Endometrium (tissue), 2 donors: ENCODE data around the gene MACROD1.

Experiments used
- FAIRE-seq: peaks from 2 replicates; lab custom pipeline; 2012; peaks lifted over from hg19 to GRCh38; lab: Jason Lieb, UNC
- donor health status: control.
- donor health status: control.

MACROD1 gene

GRCh38 chr11:64128255-64129006 is 37.5 kb downstream of the MACROD1 start:
- no peak for FAIRE-seq

DNA sequence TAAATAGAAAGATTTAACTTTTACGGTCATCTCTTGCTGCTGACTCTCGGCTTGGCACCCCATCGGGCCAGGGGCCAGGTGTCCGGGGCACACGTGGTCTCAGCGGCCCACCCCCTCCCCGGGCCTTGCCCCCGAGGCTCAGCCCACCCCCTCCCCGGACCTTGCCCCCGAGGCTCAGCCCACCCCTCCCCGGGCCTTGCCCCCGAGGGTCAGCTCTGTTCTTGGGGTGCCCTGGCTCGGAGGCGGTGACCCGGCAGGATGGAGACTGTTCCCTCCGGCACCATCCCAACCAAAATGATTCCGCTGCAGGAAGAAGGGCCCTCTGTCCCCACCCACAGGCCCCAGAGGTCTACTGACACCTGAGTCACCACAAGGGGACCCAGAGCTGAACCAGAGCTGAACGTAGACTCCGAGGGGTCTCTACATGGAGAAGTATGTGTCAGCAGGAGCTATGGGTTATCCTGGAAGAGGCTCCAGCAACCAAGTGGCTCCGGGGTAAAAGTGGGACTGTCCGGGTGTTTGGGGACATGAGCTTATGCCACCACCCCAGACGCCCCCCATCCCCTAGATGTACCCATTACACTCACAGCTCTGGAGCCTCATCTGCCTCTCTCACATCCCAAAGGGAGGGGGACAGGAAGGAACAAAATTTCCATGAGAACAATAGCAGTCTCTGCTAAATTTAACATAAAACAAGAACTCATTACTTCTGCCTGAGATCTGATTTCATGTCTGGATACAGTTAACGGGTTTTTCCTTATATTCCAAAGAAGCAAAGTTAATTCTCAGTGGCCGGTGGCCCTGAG is 38.4 kb downstream of the MACROD1 start:
- no peak for FAIRE-seq

- no peak for FAIRE-seq
Measured at GRCh38 chr11:64126796-64127195, 39.1 kb downstream of the MACROD1 start.

GRCh38 chr11:64126371-64126770 is 39.5 kb downstream of the MACROD1 start:
- no peak for FAIRE-seq

DNA sequence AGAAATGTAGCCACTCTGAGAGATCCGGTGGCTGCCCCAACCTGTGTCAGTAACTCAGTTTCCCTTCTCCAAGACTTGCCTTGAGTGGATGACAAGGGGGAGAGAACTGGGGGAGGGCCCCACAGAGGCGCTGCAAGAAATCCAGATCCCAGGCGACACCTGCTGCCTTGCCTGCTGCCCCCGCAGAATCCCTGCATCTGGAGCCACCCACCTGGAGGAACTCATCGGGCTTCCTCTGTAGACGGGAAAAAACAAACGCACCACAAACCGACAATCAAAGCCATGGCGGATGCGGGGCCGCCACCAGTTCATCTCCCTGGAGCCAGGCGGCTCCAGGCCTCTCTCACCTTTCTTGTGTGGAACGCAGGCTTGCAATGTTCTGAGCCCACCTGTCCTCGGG is 40.2 kb downstream of the MACROD1 start:
- FAIRE-seq, result no peak

DNA sequence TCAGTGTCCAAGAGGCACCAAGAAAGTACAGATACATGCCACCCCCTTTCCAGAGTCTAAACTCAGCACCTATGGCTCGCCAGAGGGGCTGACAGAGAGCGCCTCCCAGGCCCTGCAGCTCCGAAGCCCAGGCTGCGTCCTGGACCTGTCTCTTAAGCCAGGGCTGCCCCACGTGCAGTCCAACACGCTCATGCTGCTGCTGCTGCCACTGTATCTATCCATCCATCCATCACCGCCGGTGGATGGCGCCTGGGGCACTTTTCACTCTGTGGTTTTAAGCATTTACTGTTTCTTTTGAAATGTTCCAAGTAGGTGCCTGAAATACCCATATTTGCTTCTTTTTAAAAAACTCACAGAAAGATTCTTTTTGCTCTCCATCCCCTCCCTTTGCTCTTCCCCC is 41.8 kb downstream of the MACROD1 start:
- FAIRE-seq, result no peak

DNA sequence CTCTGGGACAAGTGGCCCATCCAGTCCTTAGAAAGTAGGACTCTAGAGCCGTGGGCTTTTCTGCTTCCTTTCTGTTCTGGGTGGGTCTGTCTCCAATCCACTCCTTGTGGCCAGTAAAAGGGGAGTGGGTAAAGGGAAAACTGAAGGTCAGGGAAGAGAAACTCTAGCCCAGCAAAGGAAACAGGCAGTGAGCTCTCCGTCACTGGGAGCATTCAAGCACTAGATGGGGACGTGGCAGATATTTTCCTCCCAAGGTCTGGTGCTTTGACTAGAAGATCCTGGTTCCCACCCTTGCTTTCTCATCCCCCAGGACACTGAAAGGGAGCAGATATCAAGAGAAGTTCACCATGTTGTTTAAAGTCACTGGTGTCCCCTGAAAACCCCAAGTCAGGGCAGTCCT is 42.2 kb downstream of the MACROD1 start:
- FAIRE-seq, result no peak

DNA sequence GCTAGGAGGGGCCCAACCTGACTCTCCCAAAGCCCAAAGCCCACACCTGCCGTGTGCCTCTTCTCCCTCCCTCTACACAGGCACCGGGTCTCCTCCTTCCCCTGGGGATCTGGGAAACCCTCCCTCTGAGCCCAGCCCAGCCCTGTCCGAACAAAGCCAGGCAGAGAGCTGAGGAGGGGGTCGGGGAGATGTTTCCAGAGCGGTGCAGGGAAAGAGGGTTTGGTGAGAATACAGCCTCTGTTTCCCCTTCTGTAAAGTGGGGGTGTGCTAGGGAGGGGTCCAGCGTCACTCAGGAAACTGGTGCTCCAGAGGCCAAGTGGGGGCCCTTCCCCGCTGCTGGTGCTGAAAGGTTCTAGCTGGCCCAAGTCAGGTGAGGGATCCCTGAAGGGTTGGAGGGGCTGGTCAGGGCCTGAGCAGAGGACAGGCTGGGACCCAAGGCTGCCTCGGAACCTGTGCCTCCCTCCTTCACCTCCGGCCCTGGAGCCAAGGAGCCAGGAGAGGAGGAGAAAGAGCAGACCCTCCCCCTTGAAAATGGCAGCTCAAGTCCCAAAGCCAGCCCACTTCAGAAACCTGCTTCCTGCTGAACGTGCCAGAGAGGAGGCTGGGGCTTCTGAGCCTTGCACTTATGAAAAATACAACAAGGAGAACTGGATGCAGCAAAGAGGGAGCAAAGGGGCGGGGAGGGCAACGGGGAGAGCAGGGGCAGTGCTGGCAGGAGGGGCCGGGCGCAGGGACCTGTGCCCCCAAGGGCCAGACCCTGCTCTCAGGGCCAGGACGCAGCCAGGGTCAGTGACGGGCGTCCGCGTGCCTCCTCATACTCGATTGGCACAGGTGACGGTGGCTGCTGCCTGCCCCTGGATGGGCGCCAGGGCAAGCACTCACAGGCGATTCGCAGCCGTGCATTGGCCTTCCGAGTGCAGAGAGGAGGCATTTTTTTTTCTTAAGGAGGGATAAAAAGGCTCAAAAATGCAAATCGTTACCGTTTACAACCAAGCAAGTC is 43.2 kb downstream of the MACROD1 start:
- no peak for FAIRE-seq

DNA sequence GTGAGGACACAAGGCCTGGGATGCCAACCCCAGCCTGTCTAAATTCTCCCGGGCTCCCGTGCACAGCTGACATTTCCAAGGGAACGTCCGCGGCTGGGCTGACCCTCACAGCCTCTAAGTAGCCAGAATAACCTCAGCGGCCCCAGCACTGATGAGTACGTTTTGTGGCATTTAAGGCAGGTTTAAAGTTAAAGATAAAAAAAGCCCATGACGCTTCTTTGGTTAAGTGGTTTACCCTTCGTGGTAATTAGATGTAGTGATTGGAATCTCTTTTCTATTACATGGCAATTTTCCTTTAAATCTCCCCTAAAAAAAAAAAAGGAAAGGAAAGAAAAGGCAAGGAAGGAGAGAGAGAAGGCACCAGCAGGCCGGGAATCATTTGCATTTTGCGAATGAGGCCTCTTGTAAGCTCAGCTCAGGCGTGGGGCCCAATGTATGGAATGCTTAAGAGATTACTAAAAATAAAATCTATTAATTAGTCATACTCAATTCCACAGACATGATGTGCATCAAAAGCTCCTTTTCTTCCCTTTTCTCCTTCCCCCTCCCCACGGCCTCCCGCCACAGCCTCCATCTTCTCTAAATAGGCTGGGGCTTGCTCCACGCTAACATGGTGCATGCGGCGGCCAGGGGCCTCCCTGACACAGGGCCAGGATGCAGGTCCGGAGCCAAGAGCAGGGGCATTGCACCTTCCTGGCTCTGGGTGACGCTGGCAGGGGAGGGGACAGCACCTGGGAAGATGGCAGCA is 44.1 kb downstream of the MACROD1 start:
- FAIRE-seq, result no peak

DNA sequence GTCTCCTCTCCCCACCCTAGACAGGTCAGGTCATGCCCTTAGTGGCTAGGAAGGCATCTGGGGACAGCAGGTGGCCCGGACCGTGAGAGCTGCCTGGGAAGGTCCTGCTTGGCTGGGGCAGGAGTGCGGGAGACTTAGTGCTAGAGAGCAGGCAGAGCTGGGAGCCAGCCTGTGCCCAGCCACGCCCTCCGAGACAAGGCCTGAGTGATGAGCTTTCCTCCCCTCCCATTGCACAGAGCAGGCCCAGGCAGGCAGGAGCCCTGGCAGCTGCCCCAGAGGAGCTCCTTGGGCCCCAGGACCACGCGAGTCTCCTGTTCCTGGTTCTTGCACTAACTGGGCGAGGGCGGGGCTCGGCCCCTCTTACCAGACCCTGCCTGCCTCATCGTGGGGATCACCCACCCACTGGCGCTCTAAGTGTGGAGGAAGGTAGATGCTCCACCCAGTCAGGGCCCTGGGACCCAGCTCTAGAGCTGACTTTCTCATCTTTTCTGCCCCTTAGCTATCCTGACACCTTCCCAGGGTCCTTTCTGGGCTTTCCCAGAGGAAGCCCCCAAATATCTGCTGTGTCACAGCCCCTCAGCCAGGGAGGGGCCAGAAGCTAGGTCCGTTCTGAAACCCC is 44.9 kb downstream of the MACROD1 start:
- no peak for FAIRE-seq

DNA sequence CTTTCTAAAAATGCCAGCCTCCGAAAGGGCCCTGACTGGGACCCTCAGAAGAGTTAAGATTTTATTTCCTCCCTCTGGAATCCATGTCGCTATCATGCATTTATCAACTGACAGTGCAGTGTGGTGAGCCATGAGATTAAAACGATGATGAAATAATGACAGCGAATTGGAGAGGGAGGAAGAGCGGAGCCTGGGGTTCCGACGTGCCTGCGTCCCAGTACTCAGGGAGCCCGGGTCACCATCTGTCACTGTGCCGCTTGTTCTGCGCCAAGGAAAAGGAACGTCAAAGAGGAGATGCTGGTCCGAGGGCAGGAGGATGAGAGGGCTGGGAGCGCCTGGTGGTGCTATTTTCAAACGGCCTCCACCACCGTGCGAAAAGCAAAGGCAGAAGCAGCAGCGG is 46.2 kb downstream of the MACROD1 start:
- no peak for FAIRE-seq

GRCh38 chr11:64118876-64119665 is 46.8 kb downstream of the MACROD1 start:
- FAIRE-seq, result no peak

DNA sequence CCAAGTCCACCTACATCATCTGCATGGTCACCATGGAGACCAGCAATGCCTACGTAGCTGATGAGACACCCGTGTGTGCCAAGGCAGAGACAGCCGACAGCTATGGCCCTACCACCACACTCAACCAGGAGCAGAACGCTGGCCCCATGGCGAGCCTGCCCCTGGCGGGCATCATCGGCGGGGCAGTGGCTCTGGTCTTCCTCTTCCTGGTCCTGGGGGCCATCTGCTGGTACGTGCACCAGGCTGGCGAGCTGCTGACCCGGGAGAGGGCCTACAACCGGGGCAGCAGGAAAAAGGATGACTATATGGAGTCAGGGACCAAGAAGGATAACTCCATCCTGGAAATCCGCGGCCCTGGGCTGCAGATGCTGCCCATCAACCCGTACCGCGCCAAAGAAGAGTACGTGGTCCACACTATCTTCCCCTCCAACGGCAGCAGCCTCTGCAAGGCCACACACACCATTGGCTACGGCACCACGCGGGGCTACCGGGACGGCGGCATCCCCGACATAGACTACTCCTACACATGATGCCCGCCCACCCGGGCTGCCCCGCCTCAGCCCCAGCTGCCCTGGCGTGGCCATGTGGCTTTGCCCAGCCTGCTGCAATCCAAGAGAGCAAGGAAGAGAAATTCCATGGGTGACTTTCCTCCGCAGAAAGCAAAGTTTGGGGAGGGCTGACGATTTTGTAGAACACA is 48.0 kb downstream of the MACROD1 start:
- FAIRE-seq, result no peak

DNA sequence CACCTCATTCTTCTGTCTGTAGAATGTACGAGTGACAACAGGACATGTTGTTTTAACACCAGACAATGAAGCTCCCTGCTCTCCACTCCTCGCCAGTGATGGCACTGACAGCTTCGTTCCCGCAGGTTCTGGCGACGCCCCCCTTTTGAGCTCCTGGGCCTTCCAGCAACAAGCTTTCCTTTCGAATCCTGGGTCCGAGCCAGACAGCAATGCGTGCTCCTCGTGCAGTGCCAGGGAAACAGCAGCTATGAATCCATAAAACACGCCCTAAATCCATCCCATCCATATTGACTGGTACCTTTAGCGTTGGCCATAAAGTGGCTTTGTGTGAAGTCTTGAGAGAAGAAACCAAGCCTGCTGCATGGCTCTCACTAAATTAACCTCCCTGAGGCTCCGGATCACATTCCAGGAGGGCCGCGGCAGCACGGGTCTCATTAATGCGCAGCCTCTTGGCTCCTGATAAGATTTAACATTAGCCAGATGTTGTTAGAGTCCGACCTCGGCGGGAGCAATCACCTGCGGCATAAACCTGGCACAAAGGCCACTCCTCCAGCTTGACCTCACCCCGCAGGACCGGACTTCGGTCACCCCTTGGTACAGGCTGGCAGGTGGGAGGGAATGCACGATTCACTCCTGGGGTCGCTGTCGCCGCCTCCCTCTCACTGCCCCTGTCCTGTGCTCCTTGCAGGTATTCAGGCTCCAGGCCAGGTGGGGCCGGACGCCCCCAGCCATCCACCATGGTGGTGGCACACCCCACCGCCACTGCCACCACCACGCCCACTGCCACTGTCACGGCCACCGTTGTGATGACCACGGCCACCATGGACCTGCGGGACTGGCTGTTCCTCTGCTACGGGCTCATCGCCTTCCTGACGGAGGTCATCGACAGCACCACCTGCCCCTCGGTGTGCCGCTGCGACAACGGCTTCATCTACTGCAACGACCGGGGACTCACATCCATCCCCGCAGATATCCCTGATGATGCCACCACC is 50.1 kb downstream of the MACROD1 start:
- no peak for FAIRE-seq

- FAIRE-seq, result no peak
Measured at GRCh38 chr11:64114231-64114630, 51.7 kb downstream of the MACROD1 start.

GRCh38 chr11:64113462-64113780 is 52.5 kb downstream of the MACROD1 start:
- FAIRE-seq, result no peak

DNA sequence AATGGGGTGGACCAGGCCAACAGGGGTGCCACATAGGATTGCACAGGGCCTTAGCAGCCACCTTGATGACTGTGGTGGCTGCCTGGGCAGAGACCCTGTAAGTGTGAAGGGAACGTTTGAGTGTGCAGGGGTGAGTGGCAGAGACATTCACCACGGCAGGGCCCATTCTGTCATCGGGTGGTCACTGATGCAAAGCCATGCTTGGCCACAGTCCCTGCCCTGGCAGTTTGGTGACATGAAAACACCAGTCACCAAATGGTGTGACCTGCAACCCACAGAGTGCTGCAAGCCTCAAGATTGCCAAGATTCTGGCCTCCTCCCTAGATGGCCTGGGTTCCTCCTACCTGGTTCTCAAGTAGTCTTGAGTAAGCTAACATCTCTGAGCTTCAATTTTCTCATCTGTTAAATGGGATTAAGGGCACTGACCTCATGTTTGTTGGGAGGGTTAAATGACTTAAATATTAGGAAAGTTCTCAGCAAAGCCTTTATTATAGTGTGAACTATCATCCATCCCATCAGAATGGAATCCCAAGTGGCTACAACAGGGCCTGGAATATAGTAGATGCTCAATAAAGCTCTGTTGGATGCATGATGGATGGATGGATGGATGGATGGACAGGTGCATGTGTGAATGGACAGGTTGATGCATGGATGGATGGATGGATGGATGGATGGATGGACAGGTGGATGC is 53.0 kb downstream of the MACROD1 start:
- FAIRE-seq, result no peak
